GM19397 (cell line): ENCODE measurements around the gene CACNB1.

Experiments
- ATAC-seq: cut with Tn5 transposase; IDR thresholded peaks from one replicate; pipeline ENCODE4 v1.9.1; 2021; ENCODE audit warnings: mild to moderate bottlenecking, moderate library complexity; ENCODE audit not compliant: unreplicated experiment

CACNB1 gene

GRCh38 chr17:39204245-39204644 lies 6.8 kb upstream of the CACNB1 start:
- ATAC-seq, result no peak

DNA sequence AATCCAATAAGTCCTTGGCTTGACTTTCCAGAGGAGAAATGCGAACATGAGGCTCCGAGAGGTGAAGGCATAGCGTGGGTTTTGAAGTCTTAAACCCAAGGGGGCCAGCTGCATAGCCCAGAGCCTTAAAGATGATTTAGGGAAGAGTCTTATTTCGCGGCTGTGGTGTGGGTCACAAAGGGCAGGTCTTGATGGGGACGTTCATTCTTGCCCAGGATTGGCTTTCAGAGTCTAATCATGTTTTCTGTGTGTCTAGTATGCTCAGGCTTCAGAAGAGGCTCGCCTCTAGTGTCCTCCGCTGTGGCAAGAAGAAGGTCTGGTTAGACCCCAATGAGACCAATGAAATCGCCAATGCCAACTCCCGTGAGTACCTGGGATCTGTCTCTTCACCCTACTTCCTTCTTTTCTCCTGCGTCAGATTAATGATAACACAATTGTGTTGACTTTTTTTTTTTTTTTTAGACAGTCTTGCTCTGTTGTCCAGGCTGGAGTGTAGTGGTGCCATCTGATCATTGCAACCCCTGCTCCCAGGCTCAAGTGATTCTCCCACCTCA lies 3.6 kb upstream of the CACNB1 start:
- ATAC-seq, result no peak

DNA sequence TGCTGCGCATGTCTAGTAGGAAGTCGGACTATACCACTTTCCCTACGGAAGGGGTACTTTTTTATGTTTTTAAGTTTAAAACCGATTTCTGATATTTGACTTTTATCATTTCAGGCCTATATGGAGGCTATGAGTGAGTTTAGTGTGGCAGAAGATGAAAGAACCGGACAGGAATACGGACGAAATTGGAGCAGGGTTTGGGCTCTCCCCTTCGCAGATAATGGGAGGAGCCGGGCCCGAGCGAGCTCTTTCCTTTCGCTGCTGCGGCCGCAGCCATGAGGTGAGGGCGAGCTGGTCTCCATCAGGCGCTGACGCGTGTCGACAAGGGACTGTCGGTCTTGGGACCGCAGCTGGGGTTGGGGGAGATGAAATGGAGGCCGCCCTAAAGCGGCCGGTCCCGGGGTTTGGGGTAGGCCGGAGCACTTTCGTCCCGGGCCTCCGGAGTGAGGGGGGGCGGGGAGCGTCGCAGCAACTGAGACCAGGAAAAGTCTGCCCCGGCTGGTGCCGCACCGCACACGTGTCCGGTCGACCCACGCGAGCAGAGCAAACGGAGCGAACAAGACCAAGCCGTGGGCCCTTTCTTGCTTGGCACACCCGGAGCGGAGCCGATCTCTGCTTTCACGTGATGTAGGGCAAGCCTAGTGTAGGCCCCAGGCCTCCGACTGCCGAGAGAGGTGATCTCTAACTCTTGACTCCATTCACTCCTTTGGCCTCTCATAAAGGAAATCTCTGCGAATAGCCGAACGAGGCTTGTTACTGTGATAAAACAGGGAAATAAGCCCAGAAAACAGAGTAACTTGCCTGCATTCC lies 2.8 kb upstream of the CACNB1 start, which contains the start of gene RPL19:
Gene RPL19 (plus strand): TSS at position 214 of the 810 bp plus-strand sequence. CDS start 62 bp downstream, at position 276.
- peak; percentile 71 for ATAC-seq

GRCh38 chr17:39199820-39200069 lies 2.3 kb upstream of the CACNB1 start:
- peak; percentile 53 for ATAC-seq

GRCh38 chr17:39198186-39198566 lies 707 bp upstream of the CACNB1 start:
- ATAC-seq, result no peak

- ATAC-seq, result no peak
These were observed 619 bp downstream of the CACNB1 start for GRCh38 chr17:39196808-39197291.

GRCh38 chr17:39196241-39196807 lies 1.1 kb downstream of the CACNB1 start:
- ATAC-seq, result no peak

DNA sequence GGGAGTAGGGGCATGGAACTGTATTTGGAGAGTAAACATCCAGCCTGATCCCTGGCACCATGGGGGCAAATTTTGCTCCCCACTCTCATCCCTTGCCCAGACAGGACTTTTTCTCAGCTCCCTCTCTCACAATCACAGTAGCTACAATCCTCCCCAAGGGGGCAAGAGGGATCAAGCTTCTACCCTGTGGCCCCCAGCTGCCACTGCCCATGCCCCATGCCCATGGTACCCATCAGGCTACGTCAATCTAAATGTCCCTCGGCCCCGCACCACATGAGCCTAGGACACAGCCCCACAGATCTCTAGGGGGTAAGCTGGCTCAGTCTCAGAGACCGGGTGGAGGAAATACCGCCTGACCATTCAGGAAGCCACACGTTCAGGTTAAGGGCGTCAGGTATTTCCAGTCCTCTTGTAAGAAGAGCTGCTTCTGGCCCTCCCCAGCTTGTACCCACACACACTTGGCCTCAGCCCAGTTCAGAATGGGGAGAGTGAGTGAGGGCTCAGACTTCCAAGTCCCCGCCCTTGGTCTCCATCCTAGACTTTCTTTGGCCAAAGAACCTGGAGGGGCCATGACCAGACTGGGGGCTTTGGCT lies 1.8 kb downstream of the CACNB1 start:
- ATAC-seq, result no peak

DNA sequence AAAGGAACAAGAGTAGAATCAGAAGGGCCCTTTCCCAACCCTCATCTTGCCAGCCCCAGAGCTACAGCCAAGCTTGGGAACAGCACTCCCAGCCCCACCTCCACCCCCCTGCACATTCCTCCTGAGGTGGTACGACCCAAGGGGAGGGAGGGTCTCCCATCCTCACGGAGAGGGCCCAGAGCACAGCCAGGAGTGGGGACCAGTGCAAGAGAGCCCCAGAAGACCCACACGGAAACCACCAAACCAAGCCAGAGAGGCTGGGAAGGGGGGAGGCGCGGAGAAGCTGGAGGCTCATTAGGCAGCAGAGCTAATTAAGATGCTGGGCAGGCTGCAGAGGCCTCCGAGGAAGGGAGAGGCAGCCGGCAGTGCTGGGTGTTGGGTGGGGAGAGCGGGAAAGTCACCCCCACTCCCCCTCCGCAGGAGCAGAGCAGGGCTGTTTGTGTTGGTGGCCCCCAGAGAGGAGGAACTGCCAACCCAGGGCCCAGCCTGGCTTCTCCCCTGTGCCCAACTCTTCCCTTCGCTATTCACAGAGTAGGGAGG lies 2.4 kb downstream of the CACNB1 start:
- no peak for ATAC-seq

DNA sequence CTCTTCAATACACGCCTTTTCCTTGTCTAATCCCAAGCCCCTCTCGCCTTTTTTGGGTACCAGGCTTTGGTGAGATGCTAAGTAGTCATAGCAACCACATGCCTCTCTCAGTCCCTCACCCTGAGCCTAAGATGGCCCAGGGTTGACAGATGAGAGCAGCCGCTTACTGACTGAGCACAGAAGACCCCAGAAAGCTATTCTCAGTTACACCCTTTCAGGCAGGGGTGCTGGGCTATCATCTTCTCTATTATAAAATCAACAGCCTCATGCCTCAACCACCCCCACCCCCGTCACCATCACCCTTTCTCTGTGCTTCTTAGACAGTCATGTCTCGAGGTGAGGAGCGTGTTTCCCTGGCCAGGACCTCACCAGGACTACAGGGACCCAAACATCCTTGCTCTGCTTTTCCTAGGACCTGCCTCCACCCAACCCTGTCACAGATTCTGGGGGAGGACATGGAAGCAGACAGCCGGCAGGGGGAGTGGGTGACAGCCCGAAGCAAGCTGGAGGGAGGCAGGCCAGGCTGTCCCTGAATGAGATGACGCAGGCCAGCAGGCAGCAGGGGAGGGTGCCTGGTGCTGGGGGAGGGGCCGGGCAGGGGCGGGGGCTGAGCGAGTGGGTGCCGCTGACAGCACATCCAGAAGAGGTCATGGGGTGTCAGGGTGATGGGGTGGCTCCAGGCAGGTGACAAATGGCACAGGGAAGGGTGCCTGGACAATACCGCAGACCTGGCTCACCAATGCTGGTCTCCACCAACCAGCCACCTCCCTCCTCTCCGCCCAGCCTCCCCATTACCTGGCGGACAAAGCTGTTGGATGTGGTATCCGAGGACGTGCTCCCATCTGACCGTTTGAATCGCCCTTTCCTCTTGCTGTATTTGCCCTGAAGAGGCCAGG lies 3.1 kb downstream of the CACNB1 start:
- ATAC-seq, result no peak

DNA sequence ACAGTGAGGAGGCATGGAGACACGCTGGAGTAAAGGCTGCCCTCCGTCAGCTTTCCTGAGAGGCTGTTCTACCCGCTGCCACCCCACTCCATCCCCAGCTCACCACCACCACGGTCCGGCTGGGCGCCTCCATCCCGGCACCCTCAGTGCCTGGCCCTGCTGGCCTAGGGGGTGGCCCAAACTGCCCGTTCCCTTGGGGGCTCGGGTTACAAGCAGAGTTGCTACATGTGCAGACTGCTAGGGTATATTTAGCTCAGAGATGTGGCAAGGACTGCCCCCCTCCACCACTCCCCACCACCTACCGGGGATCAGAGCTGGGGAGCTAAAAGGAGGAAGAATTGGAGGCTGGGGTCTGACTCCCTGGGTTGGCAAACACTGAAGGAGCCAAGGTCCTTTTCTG lies 4.1 kb downstream of the CACNB1 start:
- ATAC-seq, result no peak

GRCh38 chr17:39192901-39193300 lies 4.6 kb downstream of the CACNB1 start:
- no peak for ATAC-seq

DNA sequence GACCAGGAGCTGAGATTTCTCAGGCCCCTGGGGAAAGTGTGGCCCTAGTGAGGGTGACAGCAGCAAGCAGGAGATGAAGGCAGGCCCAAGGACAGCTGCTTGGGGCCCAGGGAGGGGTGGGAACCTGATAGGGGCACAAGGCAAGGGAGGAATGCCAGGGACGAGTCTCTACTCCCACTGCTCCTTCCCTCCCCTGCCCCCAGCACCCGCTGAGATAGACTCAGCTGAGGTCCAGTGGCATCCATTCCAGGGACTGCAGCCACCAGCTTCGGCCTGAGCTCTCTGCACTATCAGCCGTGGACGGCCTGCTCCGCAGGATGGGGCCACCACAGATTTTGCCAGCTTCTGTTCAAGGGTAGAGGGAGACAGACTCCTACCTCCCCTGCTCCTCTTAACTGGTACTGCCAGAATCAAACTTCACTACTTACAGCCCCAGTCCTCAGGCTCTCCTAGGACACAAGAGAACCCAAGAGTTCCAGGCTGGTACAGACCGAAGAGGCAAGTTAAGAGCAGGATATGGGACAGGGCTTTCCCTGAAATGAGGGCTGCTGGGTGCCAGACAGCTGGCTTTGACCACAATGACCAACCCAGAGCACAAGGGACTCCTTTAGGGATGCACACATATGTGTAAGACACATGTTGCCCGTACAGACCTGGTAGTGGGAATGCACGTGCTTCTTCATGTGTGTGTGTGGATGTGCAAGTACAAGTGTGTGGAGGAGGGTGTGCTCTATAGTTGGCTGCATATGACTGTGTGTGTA lies 5.5 kb downstream of the CACNB1 start:
- no peak for ATAC-seq

GRCh38 chr17:39187152-39187830 lies 10.2 kb downstream of the CACNB1 start:
- no peak for ATAC-seq

DNA sequence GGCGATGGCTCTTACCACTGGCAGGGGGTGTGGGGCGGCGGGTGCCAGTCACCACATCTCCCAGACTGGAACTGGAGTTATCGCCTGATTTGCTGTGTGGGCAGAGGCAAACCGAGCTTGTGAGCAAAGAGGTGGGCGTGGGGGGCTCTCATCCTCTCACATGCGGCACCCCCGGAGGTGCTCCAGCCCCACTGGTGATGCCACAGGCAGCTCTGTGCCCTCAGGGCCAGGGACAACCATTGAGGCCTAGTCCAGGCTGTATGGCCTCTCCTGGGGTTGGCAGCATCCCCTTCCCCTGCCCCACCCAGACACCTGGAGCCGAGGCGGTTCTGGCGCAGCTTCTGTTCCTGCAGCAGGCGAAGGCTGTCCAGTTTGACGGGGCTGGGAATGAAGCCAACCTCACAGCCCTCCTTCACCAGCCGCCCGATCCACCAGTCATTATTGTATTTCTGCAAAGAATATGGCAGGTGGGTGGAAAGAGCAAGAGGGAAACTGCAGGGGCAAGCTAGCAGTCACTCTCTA lies 10.9 kb downstream of the CACNB1 start:
- ATAC-seq, result no peak

DNA sequence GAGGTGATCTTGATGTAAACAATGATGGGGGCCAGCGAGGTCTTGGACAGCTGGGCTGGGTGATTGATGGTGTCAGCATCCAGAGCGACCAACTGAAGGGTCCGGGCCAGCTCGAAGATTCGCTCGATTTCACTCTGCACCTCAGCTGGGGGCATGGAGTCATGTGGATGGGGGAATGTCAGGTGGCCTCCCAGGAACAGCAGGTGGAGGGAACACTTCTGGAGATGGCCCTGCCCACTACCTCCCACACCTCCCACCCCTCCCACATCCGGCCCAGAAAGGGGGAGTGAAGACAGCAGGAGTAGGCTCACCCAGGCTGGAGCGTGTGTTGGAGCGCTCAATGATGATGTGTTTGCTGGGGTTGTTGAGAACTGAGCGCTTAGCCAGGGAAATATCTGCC lies 13.7 kb downstream of the CACNB1 start:
- ATAC-seq, result no peak

DNA sequence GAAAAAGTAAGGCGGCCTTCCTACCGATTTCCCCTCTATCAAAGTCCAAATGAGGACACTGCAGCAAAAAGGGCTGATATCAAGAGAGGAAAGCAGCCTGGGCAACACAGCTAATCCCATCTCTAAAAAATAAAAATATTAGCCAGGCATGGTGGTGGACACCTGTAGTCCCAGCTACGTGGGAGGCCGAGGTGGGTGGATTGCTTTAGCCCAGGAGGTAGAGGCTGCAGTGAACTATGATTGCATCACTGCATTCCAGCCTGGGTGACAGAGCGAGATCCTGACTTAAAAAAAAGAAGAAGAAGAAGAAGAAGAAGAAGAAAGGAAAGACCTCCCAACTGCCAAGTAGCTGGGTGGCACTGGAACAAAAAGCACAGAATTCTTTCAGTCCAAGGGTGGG lies 14.4 kb downstream of the CACNB1 start:
- ATAC-seq, result no peak

- ATAC-seq, result no peak
These were observed 16.2 kb downstream of the CACNB1 start for GRCh38 chr17:39181303-39181702.

- ATAC-seq, result no peak
These were observed 18.9 kb downstream of the CACNB1 start for GRCh38 chr17:39178536-39178935.
